Spleen (tissue), 11 donors: ENCODE data around the gene WDR81. TPM values are rescaled to one million over a fixed set of nuclear protein-coding genes. Genes with fewer than 3 reads are reported as not detected.
A peak's percentile ranks its signal among the peaks of the same experiment; 100 is the strongest.

Experiments used
- DNase-seq: peaks from one replicate; pipeline ENCODE4 v3.0.0-alpha.2; 2020
- H3K27ac ChIP-seq, 8 donors: fragments of 200-600 bp; sonication (generic) in 7 of 8; 1 replicate in 4 of 8; 2 replicates in 4 of 8; pipeline versions ENCODE4 v1.5.0 to v1.8.0; 2016 to 2021; ENCODE audit warnings: inconsistent platforms in 4 of 8, mild to moderate bottlenecking in 4 of 8, moderate library complexity in 1 of 8
- H3K27me3 ChIP-seq, 7 donors: fragments of 200-600 bp; sonication (generic) in 6 of 7; replicated peaks in 1 of 7; 1 replicate in 4 of 7; 2 replicates in 3 of 7; pipeline versions ENCODE4 v1.5.0 to v1.8.0; 2016 to 2021; ENCODE audit warnings: inconsistent platforms in 3 of 7, mild to moderate bottlenecking in 1 of 7
- H3K36me3 ChIP-seq, 6 donors: fragments of 200-600 bp; sonication (generic) in 5 of 6; 1 replicate in 4 of 6; 2 replicates in 2 of 6; pipeline versions ENCODE4 v1.5.0 to v1.8.0; 2016 to 2021; ENCODE audit warnings: inconsistent platforms in 2 of 6
- H3K4me1 ChIP-seq, 6 donors: fragments of 200-600 bp; sonication (generic) in 5 of 6; 1 replicate in 3 of 6; 2 replicates in 3 of 6; pipeline versions ENCODE4 v1.5.0 to v1.8.0; 2016 to 2021; ENCODE audit warnings: inconsistent platforms in 3 of 6
- H3K4me3 ChIP-seq, 8 donors: fragments of 200-600 bp; sonication (generic) in 7 of 8; 1 replicate in 4 of 8; 2 replicates in 4 of 8; pipeline versions ENCODE4 v1.5.0 to v1.8.0; 2016 to 2021; ENCODE audit warnings: inconsistent platforms in 4 of 8, mild to moderate bottlenecking in 4 of 8, moderate library complexity in 2 of 8
- H3K9me3 ChIP-seq, 8 donors: fragments of 200-600 bp; sonication (generic) in 7 of 8; 1 replicate in 4 of 8; 2 replicates in 4 of 8; pipeline versions ENCODE4 v1.5.0 to v1.8.0; 2016 to 2021; ENCODE audit warnings: inconsistent platforms in 4 of 8
- POLR2A ChIP-seq, 3 donors: fragments of 450-650 bp; IDR thresholded peaks; one replicate each; pipeline ENCODE4 v1.5.1; 2017; ENCODE audit warnings: antibody characterized with exemption in 3 of 3, mild to moderate bottlenecking in 1 of 3
- POLR2AphosphoS5 ChIP-seq, 3 donors: sonication (generic); formaldehyde crosslinking; IDR thresholded peaks; one replicate each; pipeline ENCODE4 v1.5.1; 2017; ENCODE audit warnings: antibody characterized with exemption in 3 of 3
- WGBS, 5 donors: extraction: QIAGEN DNeasy Blood & Tissue Kit in 3 of 5; methylation state at CpG; one replicate each; pipeline versions ENCODE4 v1.1.5 to v1.1.7; 2013 to 2018; 5-methylcytosine and 5-hydroxymethylcytosine counted together
- intact Hi-C: fragments of 100-400 bp; cut with DNase I; formaldehyde crosslinking; loops from one replicate; pipeline ENCODE4 v1.15.0; 2023; ENCODE audit warnings: low total_unique reads
- polyA plus RNA-seq, 3 donors: library from polyadenylated mRNA; stranded (reverse); fragments of 200-250 nt; gene quantifications; one replicate each; pipeline ENCODE4 v1.2.1, GENCODE V29; 2013
- total RNA-seq, 7 donors: library from RNA; depleted of rRNA in 3 of 7; stranded (reverse); fragments of >200 nt in 3 of 7; fragmentation: NEBNext Ultra II Directional in 4 of 7; extraction: Animal tissue kit (Norgen Biotek cat#: 25700) in 4 of 7; gene quantifications; one replicate each; pipeline versions ENCODE4 v1.1.0 to v1.2.1, GENCODE V29; 2016 to 2021
- TF ChIP-seq, protein P1 (sequence below), 11 experiments: fragments of 200-600 bp in 7 of 11; fragments of 450-650 bp in 4 of 11; sonication (generic) in 4 of 11; IDR thresholded peaks in 8 of 11; conservative IDR thresholded peaks in 3 of 11; 1 replicate in 7 of 11; 2 replicates in 4 of 11; pipeline versions ENCODE4 v1.4.0 to v1.8.0; 2016 to 2021; ENCODE audit warnings: antibody characterized with exemption in 11 of 11, inconsistent platforms in 4 of 11, mild to moderate bottlenecking in 1 of 11
- donor health status: healthy with polysubstance abuse.
- donor health status: DM: no; HTN: no; CAD: no; lungs with moderate emphysema.
- donor health status: DM: no; HTN: no; CAD: no.
- donor health status: Bipolar disorder and iron deficiency.
- donor health status: healthy.
- donor health status: DM: no; HTN: no; CAD: no.
- donor health status: DM: yes; HTN: yes; CAD: no.

WDR81 gene
- total and polyA plus RNA-seq, 10 donors: 16.2 to 74.7 (median 48.4) TPM

DNA sequence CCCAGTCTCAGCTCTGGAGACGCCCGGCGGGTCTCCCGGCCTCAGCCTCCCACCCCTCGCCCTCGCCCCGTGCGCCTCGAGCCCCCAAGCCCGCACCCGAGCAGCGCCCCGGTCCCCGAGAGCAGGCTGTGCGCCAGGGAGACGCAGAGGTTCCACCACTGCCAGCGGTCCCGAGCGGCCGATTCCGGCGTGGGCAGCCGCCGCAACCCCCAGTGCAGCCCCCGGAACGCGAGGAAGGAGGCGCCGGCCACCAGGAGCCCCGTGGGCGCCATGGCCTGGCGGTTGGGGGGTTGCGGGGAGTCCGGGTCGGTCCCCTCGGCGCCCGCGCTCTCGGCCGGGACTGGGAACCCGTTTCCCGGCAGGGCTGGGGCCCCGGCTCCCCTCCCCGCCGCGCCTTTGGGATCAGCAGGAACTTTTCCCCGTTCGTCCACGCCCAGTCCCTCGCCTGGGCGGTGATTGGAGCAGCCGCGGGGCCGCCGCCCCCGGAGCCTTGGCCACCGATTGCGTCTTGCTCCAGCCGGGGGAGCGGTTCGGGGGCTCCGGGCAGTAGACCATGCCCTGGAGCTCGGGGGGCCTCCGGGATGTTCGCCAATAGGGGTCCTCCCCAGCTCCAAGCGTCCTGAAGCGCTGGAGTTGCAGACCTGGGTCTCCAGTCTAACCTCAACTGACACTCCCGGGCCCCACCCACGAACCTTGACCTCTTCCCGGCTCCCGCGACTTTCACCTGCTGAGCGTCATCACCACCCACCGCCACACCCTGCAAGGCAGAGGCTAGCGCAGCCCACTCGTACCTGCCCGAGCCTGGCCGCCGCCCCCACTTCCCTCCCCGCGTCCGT, 14.3 kb upstream of the WDR81 start, which contains the start of gene TLCD2:
Gene TLCD2 (minus strand): TSS at position 407 of the 836 bp plus-strand sequence. CDS start 135 bp downstream, at position 272.
- DNase-seq: peak; percentile 85
- Histone ChIP-seq H3K9me3 (no peaks in the 10 kb centered on the region), H3K27me3 (peaks cover 0 to 53% (median 14%) of the 10 kb centered on the region in 7 donors), H3K36me3 (peaks cover 0 to 48% (median 16%) of the 10 kb centered on the region in 6 donors), H3K4me1 (peaks cover 13 to 66% (median 59%) of the 10 kb centered on the region in 6 donors), H3K4me3 (peak within 1 kb of the TSS; percentile 45 to 76 (median 54)), H3K27ac (peak within 1 kb of the TSS; percentile 16 to 85 (median 76))
- TF ChIP-seq POLR2A (IDR thresholded peaks at IDR 0.05): no peak
- peak; percentile 58 to 79 (median 78) for TF ChIP-seq POLR2AphosphoS5 (IDR thresholded peaks at IDR 0.05)
- intact Hi-C loops: no loop called here
- WGBS, 5 donors: 1 to 6% (median 2%) methylated on average over 35 to 83 of the region's 83 CpGs

DNA sequence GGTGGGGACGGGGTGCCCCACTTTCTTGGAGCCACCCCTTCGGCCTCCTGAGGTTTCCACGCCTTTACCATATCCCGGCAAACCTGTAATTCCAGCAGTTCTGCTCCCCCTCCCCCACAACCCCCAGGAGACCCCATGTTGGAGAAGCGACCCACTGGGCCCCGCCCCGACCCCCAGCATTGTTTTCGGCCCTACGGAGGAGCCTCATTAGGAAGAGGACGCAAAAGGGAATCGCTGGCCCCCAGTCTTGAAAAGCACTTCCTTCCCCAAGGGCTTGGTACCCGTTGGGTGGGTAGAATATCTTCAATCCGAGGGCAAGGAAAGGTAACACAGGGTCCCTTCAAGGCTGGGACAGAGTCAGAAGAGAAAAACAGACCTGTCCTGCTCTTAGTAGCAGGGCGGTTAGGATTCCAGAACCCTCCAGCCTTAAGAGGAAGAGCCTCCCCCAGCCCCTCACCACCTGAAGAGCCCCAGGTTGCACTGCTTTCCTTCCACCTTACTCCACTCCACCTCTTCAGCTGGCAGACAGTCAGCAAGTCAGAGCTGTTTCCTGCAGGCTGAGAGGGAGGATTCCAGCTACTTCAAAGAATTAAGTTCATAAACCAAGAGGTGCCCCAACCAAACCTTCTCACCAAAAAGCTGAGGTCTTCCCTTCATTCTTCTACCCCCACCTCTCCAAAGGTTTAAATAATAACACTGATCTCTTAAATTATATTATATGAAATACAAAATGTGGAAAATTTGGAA, 13.5 kb upstream of the WDR81 start:
- Histone ChIP-seq H3K4me1 (peaks cover 13 to 73% (median 65%) of the 10 kb centered on the region in 6 donors), H3K9me3 (no peaks in the 10 kb centered on the region), H3K36me3 (peaks cover 0 to 48% (median 16%) of the 10 kb centered on the region in 6 donors), H3K27ac (peak overlapping the region; percentile 16 to 85 (median 76)), H3K4me3 (peak overlapping the region in 7 of 8 donors; percentile 48 to 76 (median 57)), H3K27me3 (peaks cover 0 to 56% (median 14%) of the 10 kb centered on the region in 7 donors)
- DNase-seq: no peak
- 23 to 34% (median 24%) methylated on average over 14 of the region's 14 CpGs for WGBS, 5 donors
- intact Hi-C loops: no loop called here
- TF ChIP-seq POLR2A (IDR thresholded peaks at IDR 0.05) (no peak), POLR2AphosphoS5 (IDR thresholded peaks at IDR 0.05) (peak in 1 of 3 donors; percentile 19)
- TF ChIP-seq, protein P1, sequence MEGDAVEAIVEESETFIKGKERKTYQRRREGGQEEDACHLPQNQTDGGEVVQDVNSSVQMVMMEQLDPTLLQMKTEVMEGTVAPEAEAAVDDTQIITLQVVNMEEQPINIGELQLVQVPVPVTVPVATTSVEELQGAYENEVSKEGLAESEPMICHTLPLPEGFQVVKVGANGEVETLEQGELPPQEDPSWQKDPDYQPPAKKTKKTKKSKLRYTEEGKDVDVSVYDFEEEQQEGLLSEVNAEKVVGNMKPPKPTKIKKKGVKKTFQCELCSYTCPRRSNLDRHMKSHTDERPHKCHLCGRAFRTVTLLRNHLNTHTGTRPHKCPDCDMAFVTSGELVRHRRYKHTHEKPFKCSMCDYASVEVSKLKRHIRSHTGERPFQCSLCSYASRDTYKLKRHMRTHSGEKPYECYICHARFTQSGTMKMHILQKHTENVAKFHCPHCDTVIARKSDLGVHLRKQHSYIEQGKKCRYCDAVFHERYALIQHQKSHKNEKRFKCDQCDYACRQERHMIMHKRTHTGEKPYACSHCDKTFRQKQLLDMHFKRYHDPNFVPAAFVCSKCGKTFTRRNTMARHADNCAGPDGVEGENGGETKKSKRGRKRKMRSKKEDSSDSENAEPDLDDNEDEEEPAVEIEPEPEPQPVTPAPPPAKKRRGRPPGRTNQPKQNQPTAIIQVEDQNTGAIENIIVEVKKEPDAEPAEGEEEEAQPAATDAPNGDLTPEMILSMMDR (IDR thresholded peaks at IDR 0.05 in 8 of 11, conservative IDR thresholded peaks at IDR 0.05 in 3 of 11): no peak

DNA sequence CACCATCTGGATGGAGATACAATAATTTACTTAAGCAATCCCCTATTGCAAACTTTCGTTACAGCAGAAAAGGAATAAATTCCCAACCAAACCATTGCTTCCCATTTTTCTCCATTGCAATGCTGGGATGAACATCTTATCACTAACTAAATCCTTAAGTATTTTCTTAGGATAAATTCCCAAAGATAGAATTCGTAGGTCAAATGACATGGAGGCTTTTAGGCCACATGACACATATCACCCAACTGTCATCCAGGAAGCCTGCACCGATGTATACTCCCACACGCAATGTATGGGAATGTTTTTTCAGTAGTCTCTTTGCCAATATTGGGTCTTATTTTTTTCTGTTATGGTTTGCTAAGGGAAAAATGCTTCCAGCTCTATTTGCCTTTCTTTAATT, 12.7 kb upstream of the WDR81 start:
- intact Hi-C loops: no loop called here
- H3K9me3 ChIP-seq: no peaks in the 10 kb centered on the region
- H3K27ac ChIP-seq: peak overlapping the region in 4 of 8 donors; percentile 51 to 99 (median 90)
- TF ChIP-seq POLR2A (IDR thresholded peaks at IDR 0.05) (no peak), POLR2AphosphoS5 (IDR thresholded peaks at IDR 0.05) (no peak)
- TF ChIP-seq, protein P1 (IDR thresholded peaks at IDR 0.05 in 8 of 11, conservative IDR thresholded peaks at IDR 0.05 in 3 of 11): no peak
- H3K27me3 ChIP-seq: peaks cover 0 to 56% (median 14%) of the 10 kb centered on the region in 7 donors
- H3K4me1 ChIP-seq: peaks cover 13 to 75% (median 69%) of the 10 kb centered on the region in 6 donors
- no peak for DNase-seq
- 80 to 87% (median 82%) methylated on average over 4 of the region's 4 CpGs for WGBS, 5 donors
- H3K4me3 ChIP-seq: no peak overlapping the region
- peaks cover 0 to 48% (median 16%) of the 10 kb centered on the region in 6 donors for H3K36me3 ChIP-seq

DNA sequence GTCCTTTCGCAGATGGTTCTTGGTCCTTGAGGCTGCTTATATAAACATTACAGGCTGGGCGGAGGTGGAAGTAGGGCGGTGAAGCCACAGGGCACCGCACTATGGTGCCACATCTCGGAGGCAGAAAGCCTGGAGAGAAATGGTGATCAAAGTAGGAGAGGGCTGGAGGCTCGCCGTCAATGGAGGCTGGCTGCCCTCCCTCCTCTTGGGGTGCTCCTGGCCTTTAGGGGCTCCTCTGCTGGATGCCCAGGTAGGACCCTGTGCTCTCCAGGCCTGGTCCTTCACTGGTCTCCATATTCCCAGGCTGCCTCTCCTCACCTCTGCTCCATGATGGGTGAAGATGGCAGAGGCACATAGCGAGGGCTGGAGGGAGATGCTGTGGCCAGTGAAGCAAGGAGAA, 12.2 kb upstream of the WDR81 start:
- Histone ChIP-seq H3K4me3 (peak overlapping the region in 1 of 8 donors; percentile 92), H3K27ac (peak overlapping the region in 4 of 8 donors; percentile 51 to 100 (median 98)), H3K9me3 (no peaks in the 10 kb centered on the region), H3K27me3 (peaks cover 0 to 55% (median 14%) of the 10 kb centered on the region in 7 donors), H3K4me1 (peaks cover 13 to 79% (median 73%) of the 10 kb centered on the region in 6 donors), H3K36me3 (peaks cover 0 to 44% (median 16%) of the 10 kb centered on the region in 6 donors)
- 83 to 91% (median 88%) methylated on average over 8 of the region's 8 CpGs for WGBS, 5 donors
- TF ChIP-seq, protein P1 (IDR thresholded peaks at IDR 0.05 in 8 of 11, conservative IDR thresholded peaks at IDR 0.05 in 3 of 11): no peak
- TF ChIP-seq POLR2AphosphoS5 (IDR thresholded peaks at IDR 0.05): peak in 2 of 3 donors; percentile 32 to 52
- no peak for DNase-seq
- intact Hi-C loops: no loop called here
